Spinal cord (tissue), 10 donors: Measurements from ENCODE around the gene LSM10. TPM values are rescaled to one million over a fixed set of nuclear protein-coding genes. Genes with fewer than 3 reads are reported as not detected.

ENCODE experiments used
- DNase-seq, 6 donors: peaks; one replicate each; pipeline versions ENCODE4 v3.0.0 to v3.0.0-alpha.2; 2013 to 2015; ENCODE audit warnings: low spot score in 6 of 6, low read depth in 4 of 6
- H3K27ac ChIP-seq: one replicate; pipeline ENCODE4 v1.5.1; 2013; ENCODE audit warnings: low read depth, low read length, control low read depth
- H3K27me3 ChIP-seq: one replicate; pipeline ENCODE4 v1.6.1; 2013; ENCODE audit warnings: low read length; ENCODE audit not compliant: control insufficient read depth, insufficient read depth
- H3K36me3 ChIP-seq: one replicate; pipeline ENCODE4 v1.6.1; 2013; ENCODE audit warnings: low read length; ENCODE audit not compliant: control insufficient read depth, insufficient read depth
- H3K4me1 ChIP-seq: one replicate; pipeline ENCODE4 v1.6.1; 2013; ENCODE audit warnings: low read length; ENCODE audit not compliant: control insufficient read depth, insufficient read depth
- H3K4me3 ChIP-seq: one replicate; pipeline ENCODE4 v1.5.1; 2013; ENCODE audit warnings: low read depth, low read length, control low read depth
- H3K9me3 ChIP-seq: one replicate; pipeline ENCODE4 v1.6.1; 2013; ENCODE audit warnings: low read length; ENCODE audit not compliant: control insufficient read depth, insufficient read depth
- WGBS: methylation state at CpG from one replicate; pipeline ENCODE4 v1.1.5; 2013; ENCODE audit warnings: missing lambda C conversion rate; ENCODE audit not compliant: insufficient coverage; 5-methylcytosine and 5-hydroxymethylcytosine counted together
- polyA plus RNA-seq, 2 donors: library from polyadenylated mRNA; unstranded; fragments of 120-200 nt; gene quantifications; one replicate each; pipeline ENCODE4 v1.2.1, GENCODE V29; 2013; ENCODE audit not compliant: insufficient read length in 2 of 2
- total RNA-seq, 2 donors: library from RNA; depleted of rRNA in 1 of 2; stranded (reverse); fragments of 120-200 nt in 1 of 2; fragments of >200 nt in 1 of 2; gene quantifications; one replicate each; pipeline versions ENCODE4 v1.2.3 to v1.2.4, GENCODE V29; 2013 to 2014
- donor health status: healthy.

LSM10 gene
- total and polyA plus RNA-seq, 4 donors: 7.6 to 56.5 (median 27.8) TPM

DNA sequence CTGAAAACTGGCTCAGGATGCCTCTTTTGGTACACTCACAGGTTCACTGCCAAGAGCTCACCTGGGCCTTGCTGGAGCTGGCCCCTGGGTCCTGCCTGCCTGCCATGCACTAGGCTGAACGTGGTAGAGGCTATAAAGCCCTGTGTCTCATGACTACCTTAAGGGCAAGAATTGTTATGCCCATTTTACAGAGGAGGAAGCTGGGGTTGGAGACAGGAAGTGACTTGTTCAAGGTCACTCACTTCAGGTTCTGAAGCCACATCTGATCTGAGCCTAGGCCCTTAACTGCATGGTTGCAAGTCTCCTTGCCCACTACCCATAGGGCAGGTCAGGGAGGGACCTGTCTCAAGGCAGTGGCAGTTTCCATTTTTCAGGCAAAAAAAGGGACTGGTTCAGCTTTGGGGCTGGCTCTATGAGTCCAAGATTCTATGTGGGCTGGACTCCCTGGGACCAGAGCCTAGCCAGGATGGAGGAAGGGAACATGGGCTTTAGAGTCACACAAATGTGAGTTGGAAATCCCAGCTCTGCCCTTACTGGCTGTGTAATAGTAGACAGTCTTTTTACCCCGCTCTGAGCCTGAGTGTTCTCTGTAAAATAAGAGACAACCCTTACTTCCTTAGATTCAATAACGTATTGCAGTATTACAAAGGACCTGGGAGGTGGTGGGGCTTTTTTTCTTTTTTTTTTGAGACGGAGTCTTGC, 19.8 kb downstream of the LSM10 start:
- H3K27me3 ChIP-seq: no peaks in the 10 kb centered on the region
- H3K36me3 ChIP-seq: peaks cover 23% of the 10 kb centered on the region
- H3K9me3 ChIP-seq: no peaks in the 10 kb centered on the region
- no peak for DNase-seq
- no peak overlapping the region for H3K4me3 ChIP-seq
- no peak overlapping the region for H3K27ac ChIP-seq
- 100% methylated on average over 1 of the region's 4 CpGs for WGBS
- H3K4me1 ChIP-seq: peaks cover 29% of the 10 kb centered on the region

DNA sequence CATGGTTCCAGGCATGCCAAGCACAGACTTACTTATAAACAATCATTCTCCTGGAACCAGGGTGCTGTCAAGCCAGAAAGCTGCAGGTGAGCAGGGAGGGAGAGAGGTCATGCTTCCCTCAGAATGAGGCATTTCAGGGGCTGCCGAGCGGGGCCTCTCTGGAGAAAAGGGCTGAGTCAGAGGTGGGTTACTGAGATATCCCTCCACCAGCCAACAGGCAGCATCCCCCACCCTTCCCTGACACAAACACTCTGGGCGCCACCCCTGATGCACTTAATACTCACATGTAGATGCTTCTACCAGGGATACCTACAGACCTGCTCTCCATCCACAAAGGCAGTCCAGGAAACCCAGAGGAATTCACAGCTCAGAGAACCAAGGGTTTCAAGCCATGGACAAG, 25.1 kb downstream of the LSM10 start:
- 100% methylated on average over 1 of the region's 3 CpGs for WGBS
- Histone ChIP-seq H3K36me3 (peaks cover 6% of the 10 kb centered on the region), H3K9me3 (no peaks in the 10 kb centered on the region), H3K4me3 (no peak overlapping the region), H3K4me1 (peaks cover 45% of the 10 kb centered on the region), H3K27me3 (no peaks in the 10 kb centered on the region), H3K27ac (no peak overlapping the region)
- no peak for DNase-seq

DNA sequence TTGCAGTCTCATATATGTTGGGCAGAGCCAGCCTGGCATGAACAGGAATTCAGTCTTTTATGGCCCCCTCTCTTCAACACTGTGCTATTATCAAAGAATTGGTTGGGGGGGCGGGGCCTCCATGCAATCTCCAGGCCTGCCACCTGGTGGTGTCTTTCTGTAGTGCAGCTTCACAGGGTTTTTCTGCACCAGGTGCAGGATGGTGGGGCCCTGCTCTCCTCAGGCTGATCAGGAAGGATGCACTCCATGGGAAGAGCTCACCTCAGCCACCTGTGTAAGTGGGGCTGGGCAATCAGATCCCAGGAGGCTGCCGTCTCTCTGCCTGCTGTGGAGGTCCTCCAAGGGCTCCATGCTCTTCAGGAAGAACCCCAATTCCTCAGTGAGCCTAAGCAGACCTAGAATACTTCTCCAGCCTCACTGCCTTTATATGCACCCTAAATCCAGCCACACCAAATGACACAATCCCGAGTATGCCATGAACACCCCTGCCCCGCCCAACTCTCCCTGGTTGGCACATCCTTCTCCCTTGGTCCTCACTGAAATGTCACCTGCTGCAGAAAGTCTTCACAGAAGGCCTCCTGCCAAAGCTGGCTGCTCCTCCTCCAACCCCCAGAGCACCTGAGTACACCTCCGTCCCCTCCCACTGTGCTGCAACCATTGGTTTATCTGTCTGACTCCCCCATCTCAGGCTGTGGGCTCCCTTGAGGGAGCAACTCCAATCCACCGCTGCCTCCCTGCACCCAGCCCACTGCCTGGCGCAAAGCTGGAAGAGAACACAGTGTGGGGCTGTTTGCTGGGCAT, 28.4 kb downstream of the LSM10 start:
- Histone ChIP-seq H3K27me3 (no peaks in the 10 kb centered on the region), H3K9me3 (no peaks in the 10 kb centered on the region), H3K4me3 (no peak overlapping the region), H3K36me3 (peaks cover 18% of the 10 kb centered on the region), H3K4me1 (peaks cover 52% of the 10 kb centered on the region), H3K27ac (no peak overlapping the region)
- WGBS: 48% methylated on average over 5 of the region's 7 CpGs
- peak in 2 of 6 donors; percentile 87 to 89 for DNase-seq

DNA sequence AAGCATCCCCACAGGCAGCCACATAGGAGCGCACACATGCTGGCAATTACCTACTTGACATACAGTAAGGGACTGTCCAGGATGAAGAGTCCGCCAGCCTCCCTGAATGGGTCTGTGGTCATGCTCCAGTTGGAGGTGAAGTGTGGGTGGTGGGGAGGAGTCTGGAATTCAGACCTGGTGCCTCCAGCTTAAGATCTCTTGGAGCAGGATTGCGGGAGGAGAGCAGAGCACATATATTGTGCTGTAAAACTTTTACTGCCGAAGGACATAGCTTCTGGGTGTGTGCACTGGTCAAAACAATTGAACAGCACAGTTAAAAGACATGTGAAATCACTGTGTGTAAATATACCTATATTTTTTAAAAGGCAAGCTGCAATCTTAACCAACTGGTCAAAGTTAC, 29.9 kb downstream of the LSM10 start:
- Histone ChIP-seq H3K36me3 (peaks cover 19% of the 10 kb centered on the region), H3K27me3 (no peaks in the 10 kb centered on the region), H3K9me3 (no peaks in the 10 kb centered on the region), H3K27ac (no peak overlapping the region), H3K4me3 (no peak overlapping the region), H3K4me1 (peaks cover 37% of the 10 kb centered on the region)
- no peak for DNase-seq
- 100% methylated on average over 2 of the region's 4 CpGs for WGBS

DNA sequence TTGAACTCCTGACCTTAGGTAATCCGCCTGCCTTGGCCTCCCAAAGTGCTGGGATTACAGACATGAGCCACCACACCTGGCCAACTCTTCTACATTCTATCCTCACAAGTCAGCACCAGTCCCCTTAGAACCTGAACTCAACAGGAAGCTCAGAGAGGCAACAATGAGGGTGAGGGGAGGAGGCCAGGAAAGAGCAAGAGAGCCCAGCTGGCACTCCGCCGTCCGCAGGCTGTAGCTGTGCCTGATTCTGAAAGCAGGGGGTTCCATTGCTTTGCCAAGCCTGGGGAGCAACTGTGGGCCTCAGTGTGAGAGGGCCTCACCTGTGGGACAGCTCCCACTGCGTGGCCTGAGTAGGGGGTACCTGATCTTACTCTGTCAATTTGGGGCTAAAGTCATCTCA, 30.6 kb downstream of the LSM10 start:
- Histone ChIP-seq H3K36me3 (peaks cover 24% of the 10 kb centered on the region), H3K4me1 (peaks cover 33% of the 10 kb centered on the region), H3K27me3 (no peaks in the 10 kb centered on the region), H3K9me3 (no peaks in the 10 kb centered on the region), H3K4me3 (no peak overlapping the region), H3K27ac (no peak overlapping the region)
- no peak for DNase-seq
- 72% methylated on average over 4 of the region's 5 CpGs for WGBS

GRCh38 chr1:36366091-36366661, 31.5 kb downstream of the LSM10 start:
- Histone ChIP-seq H3K27me3 (no peaks in the 10 kb centered on the region), H3K27ac (peak overlapping the region; percentile 80), H3K4me3 (no peak overlapping the region), H3K4me1 (peaks cover 33% of the 10 kb centered on the region), H3K36me3 (peaks cover 31% of the 10 kb centered on the region), H3K9me3 (no peaks in the 10 kb centered on the region)
- peak in 3 of 6 donors; percentile 70 to 97 (median 93) for DNase-seq
- WGBS: 9% methylated on average over 14 of the region's 18 CpGs

- peak overlapping the region; percentile 80 for H3K27ac ChIP-seq
- no peaks in the 10 kb centered on the region for H3K27me3 ChIP-seq
- no CpG with 5 or more reads among the region's 1 CpG for WGBS
- DNase-seq: peak in 2 of 6 donors; percentile 55 to 93
- no peak overlapping the region for H3K4me3 ChIP-seq
- no peaks in the 10 kb centered on the region for H3K9me3 ChIP-seq
- peaks cover 33% of the 10 kb centered on the region for H3K4me1 ChIP-seq
- H3K36me3 ChIP-seq: peaks cover 38% of the 10 kb centered on the region
These were observed 32.3 kb downstream of the LSM10 start for GRCh38 chr1:36365381-36365780.

DNA sequence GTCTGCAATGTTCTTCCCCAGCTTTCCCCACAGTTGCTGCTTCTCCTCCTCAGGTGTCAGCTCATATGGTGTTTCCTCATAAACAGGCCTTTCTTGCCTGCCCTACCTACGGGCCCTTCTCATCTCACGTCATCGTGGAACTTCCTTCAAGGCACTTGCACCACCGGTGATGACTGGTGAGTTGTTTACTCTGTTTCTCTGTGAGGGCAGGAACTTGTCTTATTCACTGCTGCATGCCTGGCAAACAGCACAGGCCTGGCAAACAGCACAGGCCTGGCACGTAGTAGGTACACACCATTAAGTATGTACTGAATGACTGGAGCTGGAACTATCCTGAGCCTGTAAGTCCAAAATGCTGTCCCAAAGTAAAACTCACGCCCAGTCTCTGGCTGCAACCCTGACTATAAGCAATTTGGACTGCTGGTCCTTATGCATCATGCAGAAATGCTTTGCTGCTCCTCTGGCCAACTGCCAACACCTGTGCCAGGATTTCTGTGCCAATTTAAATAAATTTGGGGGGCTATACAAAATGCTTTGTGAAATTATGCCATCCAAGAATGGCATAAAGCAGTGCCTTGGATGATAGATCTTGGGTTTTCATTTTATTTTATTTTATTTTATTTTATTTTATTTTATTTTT, 37.7 kb downstream of the LSM10 start:
- no peak overlapping the region for H3K27ac ChIP-seq
- no peak overlapping the region for H3K4me3 ChIP-seq
- peak in 2 of 6 donors; percentile 72 to 86 for DNase-seq
- no peaks in the 10 kb centered on the region for H3K27me3 ChIP-seq
- no peaks in the 10 kb centered on the region for H3K9me3 ChIP-seq
- WGBS: 79% methylated on average over 5 of the region's 6 CpGs
- H3K4me1 ChIP-seq: peaks cover 1% of the 10 kb centered on the region
- H3K36me3 ChIP-seq: peaks cover 59% of the 10 kb centered on the region

GRCh38 chr1:36359383-36359782, 38.3 kb downstream of the LSM10 start:
- Histone ChIP-seq H3K9me3 (no peaks in the 10 kb centered on the region), H3K36me3 (peaks cover 66% of the 10 kb centered on the region), H3K4me1 (no peaks in the 10 kb centered on the region), H3K27ac (no peak overlapping the region), H3K27me3 (no peaks in the 10 kb centered on the region), H3K4me3 (no peak overlapping the region)
- no peak for DNase-seq
- WGBS: 83% methylated on average over 5 of the region's 5 CpGs
